ENCODE measurements around the gene WDFY2.
"Not testable (repeated sequence)": the region's sequence is repeated elsewhere in the genome, so short reads cannot be mapped to it uniquely, and the experiment has no call there.

Gene WDFY2

GRCh38 chr13:51564671-51565070 is 19.6 kb upstream of the WDFY2 start:
- DNase-seq = no peak

GRCh38 chr13:51569001-51569400 is 15.3 kb upstream of the WDFY2 start:
- DNase-seq = not testable (repeated sequence)

- DNase-seq = no peak
These were observed 7.5 kb upstream of the WDFY2 start for GRCh38 chr13:51576754-51577153.

GRCh38 chr13:51577690-51578089 is 6.6 kb upstream of the WDFY2 start:
- DNase-seq = no peak

GRCh38 chr13:51579676-51580075 is 4.6 kb upstream of the WDFY2 start:
- DNase-seq = no peak

GRCh38 chr13:51581148-51581820 is 3.0 kb upstream of the WDFY2 start:
- no peak for DNase-seq

GRCh38 chr13:51583469-51583874 is 790 bp upstream of the WDFY2 start:
- DNase-seq = no peak

- DNase-seq = peak; percentile 62
These were observed 740 bp downstream of the WDFY2 start for GRCh38 chr13:51584731-51585672.

GRCh38 chr13:51585696-51586095 is 1.4 kb downstream of the WDFY2 start:
- DNase-seq = no peak

- no peak for DNase-seq
These were observed 3.1 kb downstream of the WDFY2 start for GRCh38 chr13:51587372-51587771.

GRCh38 chr13:51588406-51588949 is 4.2 kb downstream of the WDFY2 start:
- no peak for DNase-seq

- DNase-seq = no peak
These were observed 5.5 kb downstream of the WDFY2 start for GRCh38 chr13:51589793-51590192.

GRCh38 chr13:51590231-51590970 is 6.1 kb downstream of the WDFY2 start:
- DNase-seq = no peak

- DNase-seq = no peak
These were observed 6.8 kb downstream of the WDFY2 start for GRCh38 chr13:51590971-51591627.

GRCh38 chr13:51591938-51592337 is 7.7 kb downstream of the WDFY2 start:
- not testable (repeated sequence) for DNase-seq

GRCh38 chr13:51594432-51594831 is 10.2 kb downstream of the WDFY2 start:
- no peak for DNase-seq

- DNase-seq = no peak
These were observed 11.2 kb downstream of the WDFY2 start for GRCh38 chr13:51595416-51595815.

- DNase-seq = no peak
These were observed 12.3 kb downstream of the WDFY2 start for GRCh38 chr13:51596541-51596940.

GRCh38 chr13:51599444-51600176 is 15.3 kb downstream of the WDFY2 start:
- no peak for DNase-seq

GRCh38 chr13:51600703-51601102 is 16.4 kb downstream of the WDFY2 start:
- DNase-seq = no peak

GRCh38 chr13:51601601-51602565 is 17.6 kb downstream of the WDFY2 start:
- peak; percentile 39 for DNase-seq

Data from COR-L47 (cell line).